ENCODE measurements around the gene KBTBD12. TPM values are rescaled to one million over a fixed set of nuclear protein-coding genes. Genes with fewer than 3 reads are reported as not detected.

The KBTBD12 gene
- total and polyA plus RNA-seq, 4 donors: 0.28 to 7.6 (median 4.3) TPM

DNA sequence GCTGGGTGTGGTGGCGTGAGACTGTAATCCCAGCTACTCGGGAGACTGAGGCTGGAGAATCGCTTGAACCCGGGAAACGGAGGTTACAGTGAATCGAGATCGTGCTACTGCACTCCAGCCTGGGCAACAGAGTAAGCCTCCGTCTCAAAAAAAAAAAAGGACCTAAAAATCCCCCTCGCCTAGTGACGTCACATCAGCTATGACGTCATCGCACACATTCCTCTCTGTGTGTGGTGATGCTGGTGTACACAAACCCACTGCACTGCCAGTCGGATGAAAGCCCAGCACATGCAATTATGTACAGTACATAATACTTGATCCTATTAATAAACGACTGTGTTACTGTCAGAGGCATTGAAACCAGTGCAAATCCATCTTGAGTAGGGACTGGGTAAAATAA, 97.0 kb downstream of the KBTBD12 start:
- intact Hi-C loops (cut with DNase I): no loop called here
- H3K4me3 ChIP-seq (ENCODE audit: low read length in 2 of 2): no peak overlapping the region
- ATAC-seq (ENCODE audit: low FRiP score): no peak
- no peak for DNase-seq
- no peaks in the 10 kb centered on the region for H3K4me1 ChIP-seq (ENCODE audit: control insufficient read depth in 1 of 2, insufficient read depth in 2 of 2, low read length in 2 of 2)
- H3K27me3 ChIP-seq (ENCODE audit: control insufficient read depth in 1 of 2, insufficient read depth in 2 of 2, low read length in 1 of 2): peaks cover 0 to 3% of the 10 kb centered on the region in 2 donors
- 91 to 92% methylated on average over 14 of the region's 14 CpGs for WGBS, 2 donors
- no peak overlapping the region for H3K27ac ChIP-seq (ENCODE audit: low read depth in 1 of 2, low read length in 2 of 2)
- H3K9me3 ChIP-seq (ENCODE audit: control insufficient read depth, low read length): no peaks in the 10 kb centered on the region
- H3K36me3 ChIP-seq (ENCODE audit: control insufficient read depth in 1 of 2, insufficient read depth in 2 of 2, low read length in 1 of 2): no peaks in the 10 kb centered on the region

DNA sequence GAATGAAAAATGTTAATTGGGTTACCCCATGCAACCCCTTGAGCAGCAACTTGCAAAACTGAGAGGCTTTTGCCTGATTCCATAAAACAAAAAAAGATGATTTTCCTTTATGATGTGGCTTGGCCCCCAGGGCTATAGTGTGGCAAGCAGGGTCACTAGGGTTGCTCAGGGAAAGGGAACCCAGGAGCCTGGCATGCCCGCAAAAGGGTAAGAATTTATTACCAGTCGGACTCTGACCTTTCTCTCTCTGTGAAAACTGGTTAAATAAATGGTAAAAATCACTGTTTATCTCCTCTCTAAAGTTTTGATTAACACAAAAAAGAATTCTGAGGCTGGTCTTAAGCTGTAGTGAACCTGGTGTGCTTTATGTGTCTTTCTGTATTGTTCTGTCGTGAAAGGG, 99.5 kb downstream of the KBTBD12 start:
- WGBS, 2 donors: 92 to 94% methylated on average over 3 of the region's 3 CpGs
- intact Hi-C loops (cut with DNase I): no loop called here
- Histone ChIP-seq H3K4me3 (ENCODE audit: low read length in 2 of 2) (no peak overlapping the region), H3K36me3 (ENCODE audit: control insufficient read depth in 1 of 2, insufficient read depth in 2 of 2, low read length in 1 of 2) (no peaks in the 10 kb centered on the region), H3K9me3 (ENCODE audit: control insufficient read depth, low read length) (no peaks in the 10 kb centered on the region), H3K27ac (ENCODE audit: low read depth in 1 of 2, low read length in 2 of 2) (no peak overlapping the region), H3K4me1 (ENCODE audit: control insufficient read depth in 1 of 2, insufficient read depth in 2 of 2, low read length in 2 of 2) (no peaks in the 10 kb centered on the region), H3K27me3 (ENCODE audit: control insufficient read depth in 1 of 2, insufficient read depth in 2 of 2, low read length in 1 of 2) (peaks cover 0 to 3% of the 10 kb centered on the region in 2 donors)
- ATAC-seq (ENCODE audit: low FRiP score) (no peak), DNase-seq (no peak)

DNA sequence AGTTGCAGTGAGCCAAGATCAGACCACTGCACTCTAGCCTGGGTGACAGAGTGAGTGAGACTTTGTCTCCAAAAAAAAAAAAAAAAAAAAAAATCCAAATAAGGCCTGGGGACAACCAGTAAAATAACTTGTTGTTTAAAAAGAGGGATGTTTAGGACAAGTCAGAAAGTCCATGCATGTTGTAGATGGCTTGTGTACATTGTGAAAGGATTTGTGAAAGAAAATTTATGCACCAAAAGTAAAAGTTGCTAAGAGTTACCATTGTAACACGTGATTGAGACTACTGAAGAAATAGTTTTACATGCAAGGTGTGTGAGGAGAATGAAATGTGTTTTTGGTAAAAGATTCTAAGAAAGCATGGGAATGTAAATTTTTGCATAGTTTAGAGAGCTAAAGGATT, 101.5 kb downstream of the KBTBD12 start:
- H3K27ac ChIP-seq (ENCODE audit: low read depth in 1 of 2, low read length in 2 of 2): no peak overlapping the region
- intact Hi-C loops (cut with DNase I): no loop called here
- no peaks in the 10 kb centered on the region for H3K36me3 ChIP-seq (ENCODE audit: control insufficient read depth in 1 of 2, insufficient read depth in 2 of 2, low read length in 1 of 2)
- no peaks in the 10 kb centered on the region for H3K4me1 ChIP-seq (ENCODE audit: control insufficient read depth in 1 of 2, insufficient read depth in 2 of 2, low read length in 2 of 2)
- H3K27me3 ChIP-seq (ENCODE audit: control insufficient read depth in 1 of 2, insufficient read depth in 2 of 2, low read length in 1 of 2): no peaks in the 10 kb centered on the region
- ATAC-seq (ENCODE audit: low FRiP score): no peak
- WGBS, 2 donors: 89 to 91% methylated on average over 1 of the region's 1 CpG
- no peaks in the 10 kb centered on the region for H3K9me3 ChIP-seq (ENCODE audit: control insufficient read depth, low read length)
- no peak for DNase-seq
- H3K4me3 ChIP-seq (ENCODE audit: low read length in 2 of 2): no peak overlapping the region

DNA sequence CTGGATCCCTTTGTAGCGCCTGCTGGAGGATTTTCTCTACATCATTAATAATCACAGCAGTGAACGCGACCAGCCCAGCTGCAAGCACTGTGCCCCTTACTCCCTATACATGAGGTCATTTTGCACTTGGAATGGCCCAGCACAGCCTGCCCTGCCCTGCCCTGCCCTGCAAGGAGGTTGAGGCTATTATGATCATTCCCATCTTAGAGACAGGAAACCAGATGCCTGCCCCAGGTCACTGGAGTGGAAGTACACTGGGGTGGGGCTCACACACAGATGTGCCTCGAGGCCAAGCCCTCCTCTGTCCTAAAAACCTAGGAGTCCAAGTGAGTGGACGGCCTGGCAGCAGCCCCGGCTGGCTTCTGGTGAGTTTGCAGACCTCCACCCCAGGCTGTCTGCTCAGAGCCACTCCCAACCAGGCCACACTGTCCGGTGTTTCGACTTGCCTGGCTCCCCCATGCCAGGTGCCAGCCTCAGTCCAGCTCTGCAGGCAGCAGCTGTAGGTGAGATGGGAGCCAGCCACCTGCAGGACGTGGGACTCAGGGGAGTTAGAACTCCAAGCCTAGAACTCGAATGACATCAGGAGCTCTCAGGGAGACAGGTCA, 106.8 kb downstream of the KBTBD12 start:
- no peaks in the 10 kb centered on the region for H3K36me3 ChIP-seq (ENCODE audit: control insufficient read depth in 1 of 2, insufficient read depth in 2 of 2, low read length in 1 of 2)
- no peak overlapping the region for H3K4me3 ChIP-seq (ENCODE audit: low read length in 2 of 2)
- no peak for DNase-seq
- ATAC-seq (ENCODE audit: low FRiP score): no peak
- intact Hi-C loops (cut with DNase I): no loop called here
- H3K9me3 ChIP-seq (ENCODE audit: control insufficient read depth, low read length): no peaks in the 10 kb centered on the region
- WGBS, 2 donors: 80 to 83% methylated on average over 10 of the region's 10 CpGs
- H3K27me3 ChIP-seq (ENCODE audit: control insufficient read depth in 1 of 2, insufficient read depth in 2 of 2, low read length in 1 of 2): no peaks in the 10 kb centered on the region
- no peaks in the 10 kb centered on the region for H3K4me1 ChIP-seq (ENCODE audit: control insufficient read depth in 1 of 2, insufficient read depth in 2 of 2, low read length in 2 of 2)
- H3K27ac ChIP-seq (ENCODE audit: low read depth in 1 of 2, low read length in 2 of 2): no peak overlapping the region

DNA sequence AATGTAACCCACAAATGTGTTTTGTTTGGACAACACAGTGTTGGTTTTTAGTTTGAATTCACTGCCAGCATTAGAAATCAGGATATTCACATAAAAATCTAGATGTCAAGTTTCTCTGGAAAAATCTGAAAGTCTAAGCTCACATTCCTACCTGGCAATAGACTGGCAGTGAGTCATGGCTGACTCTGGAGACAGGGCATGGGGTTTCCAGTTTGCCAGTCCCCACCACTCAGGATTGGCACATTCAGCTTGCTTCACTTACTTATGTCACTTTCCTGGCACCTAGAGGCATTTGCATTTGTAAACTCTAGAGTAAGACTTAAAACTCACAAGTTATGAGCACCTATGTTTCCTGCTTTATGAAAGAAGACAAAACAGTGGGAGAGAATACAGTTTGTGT, 118.1 kb downstream of the KBTBD12 start:
- Histone ChIP-seq H3K27me3 (ENCODE audit: control insufficient read depth in 1 of 2, insufficient read depth in 2 of 2, low read length in 1 of 2) (no peaks in the 10 kb centered on the region), H3K9me3 (ENCODE audit: control insufficient read depth, low read length) (no peaks in the 10 kb centered on the region), H3K4me1 (ENCODE audit: control insufficient read depth in 1 of 2, insufficient read depth in 2 of 2, low read length in 2 of 2) (no peaks in the 10 kb centered on the region), H3K4me3 (ENCODE audit: low read length in 2 of 2) (no peak overlapping the region), H3K27ac (ENCODE audit: low read depth in 1 of 2, low read length in 2 of 2) (no peak overlapping the region), H3K36me3 (ENCODE audit: control insufficient read depth in 1 of 2, insufficient read depth in 2 of 2, low read length in 1 of 2) (no peaks in the 10 kb centered on the region)
- ATAC-seq (ENCODE audit: low FRiP score) (no peak), DNase-seq (no peak)
- intact Hi-C loops (cut with DNase I): no loop called here

DNA sequence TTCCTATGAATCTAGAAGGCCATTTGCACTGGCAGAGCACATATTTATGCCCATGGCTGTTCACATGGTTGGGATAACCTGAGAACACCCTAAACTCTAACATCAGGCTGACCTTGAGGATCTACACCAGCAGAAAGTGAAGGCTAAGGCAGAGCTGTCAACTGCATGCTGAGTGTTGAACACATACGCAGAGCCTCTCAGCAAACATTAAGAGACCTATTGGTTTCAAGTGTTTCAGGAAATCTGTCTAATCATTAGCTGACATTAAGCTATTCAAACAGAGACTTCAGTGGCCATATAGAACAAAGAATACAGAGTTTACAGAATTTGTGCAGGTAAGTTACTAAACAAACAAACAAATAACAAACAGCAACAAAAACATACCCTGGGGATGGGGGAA, 121.1 kb downstream of the KBTBD12 start:
- ATAC-seq (ENCODE audit: low FRiP score): no peak
- H3K27ac ChIP-seq (ENCODE audit: low read depth in 1 of 2, low read length in 2 of 2): no peak overlapping the region
- H3K36me3 ChIP-seq (ENCODE audit: control insufficient read depth in 1 of 2, insufficient read depth in 2 of 2, low read length in 1 of 2): no peaks in the 10 kb centered on the region
- H3K9me3 ChIP-seq (ENCODE audit: control insufficient read depth, low read length): no peaks in the 10 kb centered on the region
- no peak overlapping the region for H3K4me3 ChIP-seq (ENCODE audit: low read length in 2 of 2)
- no peak for DNase-seq
- H3K27me3 ChIP-seq (ENCODE audit: control insufficient read depth in 1 of 2, insufficient read depth in 2 of 2, low read length in 1 of 2): no peaks in the 10 kb centered on the region
- intact Hi-C loops (cut with DNase I): no loop called here
- no peaks in the 10 kb centered on the region for H3K4me1 ChIP-seq (ENCODE audit: control insufficient read depth in 1 of 2, insufficient read depth in 2 of 2, low read length in 2 of 2)
- WGBS, 2 donors: 75 to 90% methylated on average over 1 of the region's 1 CpG

Other genes with a start within 250 kb of the KBTBD12 start
- 10 to 100 TPM; 49.8 to 75.4 TPM for gene ABTB1, start 242.3 kb upstream of the KBTBD12 start, total RNA-seq
- gene ABTB1, start 242.3 kb upstream of the KBTBD12 start, polyA plus RNA-seq: 100 to 1,000 TPM in 1 of 2 donors, 10 to 100 TPM in 1; 28.7 to 263 TPM
- gene MGLL, start 92.7 kb upstream of the KBTBD12 start, total RNA-seq: 10 to 100 TPM; 72.6 to 85.3 TPM
- gene MGLL, start 92.7 kb upstream of the KBTBD12 start, polyA plus RNA-seq: 10 to 100 TPM; 18.3 to 28.7 TPM
- 100 to 1,000 TPM; 156 to 172 TPM for gene SEC61A1, start 137.2 kb downstream of the KBTBD12 start, total RNA-seq
- 100 to 1,000 TPM in 1 of 2 donors, 10 to 100 TPM in 1; 33.6 to 127 TPM for gene SEC61A1, start 137.2 kb downstream of the KBTBD12 start, polyA plus RNA-seq
- gene RUVBL1, start 208.6 kb downstream of the KBTBD12 start, total RNA-seq: 10 to 100 TPM; 15.4 to 17.5 TPM
- gene RUVBL1, start 208.6 kb downstream of the KBTBD12 start, polyA plus RNA-seq: 10 to 100 TPM; 12.3 to 18.5 TPM
- 10 to 100 TPM in 1 of 2 donors, 1 to 10 TPM in 1; 9.8 to 13.5 TPM for gene EEFSEC, start 238.2 kb downstream of the KBTBD12 start, total RNA-seq
- 10 to 100 TPM in 1 of 2 donors, 1 to 10 TPM in 1; 3.5 to 18.8 TPM for gene EEFSEC, start 238.2 kb downstream of the KBTBD12 start, polyA plus RNA-seq

Data from aorta (tissue), 5 donors.